Cardiac fibroblast (primary cell): ENCODE results near the gene RASEF.
"Not testable (repeated sequence)": the region's sequence is repeated elsewhere in the genome, so short reads cannot be mapped to it uniquely, and the experiment has no call there.

Experiments
- DNase-seq, 2 donors: peaks; one replicate each; pipeline versions ENCODE4 v3.0.0 to v3.0.0-alpha.2; 2010; ENCODE audit warnings: low read depth in 2 of 2
- H3K4me3 ChIP-seq, 2 donors: replicated peaks in 1 of 2; 1 replicate in 1 of 2; 2 replicates in 1 of 2; pipeline ENCODE4 v1.5.1; 2011; ENCODE audit warnings: low read depth in 2 of 2, low read length in 2 of 2, mild to moderate bottlenecking in 2 of 2, moderate library complexity in 1 of 2
- TF ChIP-seq, protein P1 (sequence below): IDR thresholded peaks from one replicate; pipeline ENCODE4 v1.5.1; 2011; ENCODE audit warnings: low read depth, mild to moderate bottlenecking, low read length, inconsistent platforms

Gene RASEF

DNA sequence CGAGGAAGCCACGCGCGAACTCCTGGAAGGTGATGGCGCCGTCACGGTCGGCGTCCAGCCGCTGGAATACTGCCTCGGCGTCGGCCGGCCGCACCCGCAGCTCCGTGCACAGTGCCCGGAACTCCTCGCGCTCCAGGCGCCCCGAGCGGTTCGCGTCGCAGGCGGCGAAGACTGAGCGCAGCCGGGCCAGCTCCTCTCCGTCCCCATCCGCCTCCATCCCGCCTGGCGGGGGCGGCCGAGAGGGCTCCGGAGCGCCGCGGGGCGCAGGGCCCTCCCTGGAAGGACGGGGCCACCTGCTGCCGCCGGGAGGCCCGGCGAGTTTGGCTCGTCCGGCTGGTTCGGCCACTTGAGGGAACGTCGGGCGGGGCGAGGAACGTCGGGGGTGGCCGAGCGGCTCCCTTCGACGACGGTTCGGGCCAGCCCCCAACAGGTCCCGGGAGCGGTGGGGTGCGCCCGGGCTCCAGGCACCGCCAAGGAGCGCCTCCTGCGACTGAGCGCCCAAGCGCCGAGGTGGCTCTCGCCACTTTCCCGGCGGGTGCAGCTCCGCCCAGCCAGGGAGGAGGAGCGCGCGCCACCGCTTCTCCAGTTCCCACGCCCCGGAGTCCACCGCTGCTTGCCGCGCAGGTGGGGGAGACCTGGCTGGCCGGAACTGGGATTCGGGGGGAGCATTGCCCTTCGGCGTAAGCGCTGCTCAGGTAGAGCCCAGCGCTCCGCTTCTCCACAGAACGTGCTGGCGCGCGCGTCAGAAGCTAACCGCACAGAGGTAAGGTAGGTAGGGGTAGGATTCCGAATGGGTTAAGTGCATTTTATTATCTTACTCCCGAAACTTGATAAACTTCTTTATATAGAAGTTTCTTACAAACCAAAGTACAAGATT lies at the start of gene RASEF:
Gene RASEF (minus strand): TSS at position 492 of the 877 bp plus-strand sequence. CDS start 275 bp downstream, at position 217.
- DNase-seq, result no peak
- H3K4me3 ChIP-seq, result peak within 1 kb of the TSS in 1 of 2 donors; percentile 5
- TF ChIP-seq, protein P1, sequence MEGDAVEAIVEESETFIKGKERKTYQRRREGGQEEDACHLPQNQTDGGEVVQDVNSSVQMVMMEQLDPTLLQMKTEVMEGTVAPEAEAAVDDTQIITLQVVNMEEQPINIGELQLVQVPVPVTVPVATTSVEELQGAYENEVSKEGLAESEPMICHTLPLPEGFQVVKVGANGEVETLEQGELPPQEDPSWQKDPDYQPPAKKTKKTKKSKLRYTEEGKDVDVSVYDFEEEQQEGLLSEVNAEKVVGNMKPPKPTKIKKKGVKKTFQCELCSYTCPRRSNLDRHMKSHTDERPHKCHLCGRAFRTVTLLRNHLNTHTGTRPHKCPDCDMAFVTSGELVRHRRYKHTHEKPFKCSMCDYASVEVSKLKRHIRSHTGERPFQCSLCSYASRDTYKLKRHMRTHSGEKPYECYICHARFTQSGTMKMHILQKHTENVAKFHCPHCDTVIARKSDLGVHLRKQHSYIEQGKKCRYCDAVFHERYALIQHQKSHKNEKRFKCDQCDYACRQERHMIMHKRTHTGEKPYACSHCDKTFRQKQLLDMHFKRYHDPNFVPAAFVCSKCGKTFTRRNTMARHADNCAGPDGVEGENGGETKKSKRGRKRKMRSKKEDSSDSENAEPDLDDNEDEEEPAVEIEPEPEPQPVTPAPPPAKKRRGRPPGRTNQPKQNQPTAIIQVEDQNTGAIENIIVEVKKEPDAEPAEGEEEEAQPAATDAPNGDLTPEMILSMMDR, result no peak

DNA sequence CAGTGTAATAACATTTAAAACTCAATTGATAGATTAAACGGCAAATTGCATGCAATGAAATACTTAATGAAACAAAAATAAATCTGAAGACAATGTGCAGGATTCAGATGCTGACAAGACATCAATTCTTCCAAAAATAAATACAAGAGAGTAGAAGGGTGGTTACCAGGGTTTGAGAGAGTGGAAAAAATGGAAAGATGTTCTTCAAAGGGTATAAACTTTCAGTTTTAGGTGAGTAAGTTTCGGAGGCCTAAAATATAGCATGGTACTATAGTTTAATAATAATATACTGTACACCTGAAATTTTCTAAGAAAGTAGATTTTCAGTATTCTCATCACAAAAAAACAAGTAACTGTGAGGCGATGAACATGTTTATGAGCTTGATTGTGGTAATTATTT lies 48.2 kb upstream of the RASEF start:
- DNase-seq, result no peak
- no peak overlapping the region for H3K4me3 ChIP-seq
- TF ChIP-seq, protein P1, result no peak

DNA sequence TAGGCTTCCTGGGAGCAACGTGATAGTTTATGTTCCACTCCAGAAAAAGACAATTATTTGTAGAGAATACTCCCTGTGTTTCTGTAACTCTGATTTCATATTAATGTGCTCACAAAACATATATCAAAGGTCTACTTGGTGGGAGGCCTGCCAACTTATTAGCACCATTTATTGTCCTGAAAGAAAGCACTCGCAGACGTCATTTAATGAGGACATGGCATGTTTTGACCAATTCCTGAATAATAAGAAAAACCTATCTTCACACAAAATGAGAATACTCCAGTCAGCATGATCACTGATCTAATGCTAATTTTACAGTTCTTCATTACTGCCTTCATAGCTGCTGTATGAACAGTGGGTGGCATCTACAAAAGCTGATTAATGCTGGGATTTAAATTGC lies 46.4 kb upstream of the RASEF start:
- TF ChIP-seq, protein P1, result no peak
- DNase-seq, result no peak
- H3K4me3 ChIP-seq, result no peak overlapping the region

DNA sequence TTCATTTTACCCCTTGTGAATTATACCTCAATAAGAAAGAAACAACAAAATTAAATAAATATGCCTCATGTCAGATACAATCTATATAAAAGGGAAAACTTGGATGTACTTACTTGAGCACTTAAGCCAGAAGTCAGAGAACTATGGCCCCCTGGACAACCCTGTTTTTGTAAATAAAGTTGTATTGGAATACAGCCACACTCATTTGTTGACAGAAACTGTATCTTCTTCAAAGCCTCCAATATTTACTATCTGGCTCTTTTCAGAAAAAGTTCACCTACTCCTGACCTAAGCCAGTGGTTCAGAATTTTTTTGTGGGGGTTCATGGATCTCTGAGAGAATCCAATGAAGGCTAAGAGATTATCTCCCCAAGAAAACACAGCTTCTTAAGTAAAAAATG lies 45.3 kb upstream of the RASEF start:
- TF ChIP-seq, protein P1, result no peak
- no peak overlapping the region for H3K4me3 ChIP-seq
- no peak for DNase-seq

DNA sequence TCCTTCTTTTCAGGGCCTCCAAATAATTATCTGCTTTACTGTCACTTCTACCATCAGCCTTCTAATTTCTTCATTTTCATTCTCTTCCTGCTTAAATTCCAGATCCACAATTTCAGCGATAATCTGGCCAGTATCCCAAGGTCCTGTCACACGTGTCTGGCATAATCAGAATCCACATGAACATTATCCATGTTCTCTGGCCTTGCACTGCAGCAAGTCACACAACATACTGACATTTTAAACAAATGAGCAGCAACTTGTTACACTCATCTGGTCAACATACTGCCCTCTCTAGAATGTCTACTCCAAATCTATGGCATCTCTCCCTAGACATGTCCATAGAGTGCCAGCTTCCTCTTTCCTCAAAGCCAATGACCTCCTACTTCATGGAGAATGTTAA lies 43.8 kb upstream of the RASEF start:
- H3K4me3 ChIP-seq, result no peak overlapping the region
- DNase-seq, result no peak
- TF ChIP-seq, protein P1, result no peak

DNA sequence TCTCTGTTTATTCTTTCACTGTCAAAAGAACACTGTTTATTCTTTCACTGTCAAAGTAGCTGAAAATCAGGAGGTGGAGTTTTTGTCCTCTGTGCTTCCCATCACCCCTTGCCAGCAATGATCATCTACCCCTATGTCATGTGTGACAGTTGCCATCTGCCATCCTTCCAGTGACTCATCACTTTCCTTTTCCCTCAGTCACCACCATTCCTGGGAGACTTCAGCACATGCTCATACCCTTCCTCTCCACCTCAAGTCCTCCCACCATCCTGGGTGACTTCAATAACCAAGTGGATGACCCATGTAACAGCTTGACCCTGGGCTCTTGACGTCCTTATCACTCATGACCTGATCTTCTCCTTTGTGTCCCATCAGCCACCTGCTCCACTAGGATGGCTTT lies 43.3 kb upstream of the RASEF start:
- H3K4me3 ChIP-seq, result no peak overlapping the region
- no peak for DNase-seq
- TF ChIP-seq, protein P1, result no peak

DNA sequence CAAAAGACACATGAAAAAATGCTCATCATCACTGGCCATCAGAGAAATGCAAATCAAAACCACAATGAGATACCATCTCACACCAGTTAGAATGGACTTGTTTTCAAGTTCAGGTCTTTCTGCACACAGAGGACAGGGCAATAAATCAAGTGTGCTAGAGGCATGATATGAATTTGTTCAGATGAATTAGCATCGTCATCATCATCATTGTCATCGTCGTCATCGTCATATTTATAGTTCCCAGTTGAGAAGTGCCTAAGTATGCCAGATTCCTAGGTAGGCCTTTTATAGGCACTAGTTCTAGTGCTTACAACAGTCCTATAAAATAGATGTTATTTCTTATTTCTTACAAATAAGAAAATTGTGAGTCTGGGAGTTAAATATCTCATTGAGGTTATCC lies 34.7 kb upstream of the RASEF start:
- no peak for DNase-seq
- no peak overlapping the region for H3K4me3 ChIP-seq
- TF ChIP-seq, protein P1, result no peak

DNA sequence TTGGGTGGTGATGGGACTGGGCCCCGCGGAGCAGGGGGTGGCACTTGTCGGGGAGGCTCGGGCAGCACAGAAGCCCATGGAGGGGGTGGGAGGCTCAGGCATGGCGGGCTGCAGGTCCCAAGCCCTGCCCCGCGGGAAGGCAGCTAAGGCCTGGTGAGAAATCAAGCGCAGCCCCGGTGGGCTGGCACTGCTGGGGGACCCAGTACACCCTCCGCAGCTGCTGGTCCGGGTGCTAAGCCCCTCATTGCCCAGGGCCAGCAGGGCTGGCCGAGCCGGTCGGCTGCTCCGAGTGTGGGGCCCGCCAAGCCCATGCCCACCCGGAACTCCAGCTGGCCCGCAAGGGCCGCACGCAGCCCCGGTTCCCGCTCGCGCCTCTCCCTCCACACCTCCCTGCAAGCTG lies 30.4 kb upstream of the RASEF start:
- not testable (repeated sequence) for DNase-seq, H3K4me3 ChIP-seq
